Muscle of arm (tissue), 12 donors: ENCODE measurements around the gene STXBP1. TPM values are rescaled to one million over a fixed set of nuclear protein-coding genes. Genes with fewer than 3 reads are reported as not detected.
"Not testable (repeated sequence)": the region's sequence is repeated elsewhere in the genome, so short reads cannot be mapped to it uniquely, and the experiment has no call there.

Experiments
- DNase-seq: peaks from one replicate; pipeline ENCODE4 v3.0.0-alpha.2; 2013
- polyA plus RNA-seq, 12 donors: library from polyadenylated mRNA; unstranded; fragments of 120-200 nt; gene quantifications; one replicate each; pipeline ENCODE4 v1.2.1, GENCODE V29; 2013; ENCODE audit not compliant: insufficient read length in 12 of 12

The STXBP1 gene
- polyA plus RNA-seq, 12 donors, result 11.2 to 27.1 (median 14.7) TPM; not detected in 1

DNA sequence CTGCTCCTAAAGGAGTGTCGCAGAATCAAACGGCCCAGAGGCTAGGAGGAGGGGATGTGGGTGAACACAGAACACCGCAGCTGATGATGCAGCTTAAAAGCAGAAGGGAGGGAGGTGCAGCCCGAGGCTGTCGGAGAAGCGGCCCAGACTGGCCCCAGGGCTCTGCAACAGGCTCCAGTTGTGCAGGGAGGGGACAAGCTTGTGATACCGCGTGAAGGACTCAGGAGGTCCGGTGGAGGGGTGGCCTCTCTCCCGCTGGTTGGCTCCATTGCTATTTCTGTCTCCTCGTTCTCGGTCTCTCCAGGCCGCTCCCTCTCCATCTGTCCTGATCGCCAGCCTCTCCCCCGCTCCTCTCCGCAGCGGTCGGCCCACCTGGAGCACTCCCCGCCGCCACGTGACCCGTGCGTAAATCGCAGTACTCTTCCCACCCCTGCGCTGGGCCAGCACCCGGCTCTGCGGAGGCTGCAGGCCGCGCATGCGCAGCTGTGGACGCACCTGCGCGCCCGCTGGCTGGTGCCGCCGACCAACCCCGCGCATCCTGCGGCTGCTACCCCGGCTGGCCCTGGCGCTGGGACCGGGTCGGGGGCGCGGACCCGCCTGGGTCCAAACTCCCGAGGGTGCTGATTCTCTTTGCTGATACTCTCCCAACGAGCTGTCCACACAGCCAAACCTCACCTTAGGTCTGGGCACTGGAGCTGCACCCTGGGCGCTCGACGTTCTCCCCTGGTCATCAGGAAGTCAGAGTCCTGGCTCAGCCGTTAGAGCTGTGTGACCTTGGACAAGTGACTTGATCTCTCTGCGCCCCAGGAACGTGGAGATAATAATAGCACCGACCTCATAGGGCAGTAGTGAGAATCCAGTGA lies 3.7 kb upstream of the STXBP1 start:
- DNase-seq, result peak; percentile 34

DNA sequence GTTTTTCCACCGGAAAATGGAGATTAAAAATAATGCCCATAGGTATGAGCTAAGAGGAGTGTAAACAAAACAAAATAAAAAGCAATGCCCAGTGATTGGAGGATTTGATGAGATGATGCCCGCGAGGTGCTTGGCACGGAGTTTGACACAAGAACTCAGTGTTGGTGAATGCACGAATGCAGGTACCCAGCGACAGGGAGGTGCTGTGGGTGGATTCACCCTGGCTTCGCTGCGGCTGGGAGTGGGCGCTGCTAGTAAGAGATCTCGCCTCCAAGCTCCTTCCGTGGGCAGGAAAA lies 526 bp upstream of the STXBP1 start:
- DNase-seq, result no peak

DNA sequence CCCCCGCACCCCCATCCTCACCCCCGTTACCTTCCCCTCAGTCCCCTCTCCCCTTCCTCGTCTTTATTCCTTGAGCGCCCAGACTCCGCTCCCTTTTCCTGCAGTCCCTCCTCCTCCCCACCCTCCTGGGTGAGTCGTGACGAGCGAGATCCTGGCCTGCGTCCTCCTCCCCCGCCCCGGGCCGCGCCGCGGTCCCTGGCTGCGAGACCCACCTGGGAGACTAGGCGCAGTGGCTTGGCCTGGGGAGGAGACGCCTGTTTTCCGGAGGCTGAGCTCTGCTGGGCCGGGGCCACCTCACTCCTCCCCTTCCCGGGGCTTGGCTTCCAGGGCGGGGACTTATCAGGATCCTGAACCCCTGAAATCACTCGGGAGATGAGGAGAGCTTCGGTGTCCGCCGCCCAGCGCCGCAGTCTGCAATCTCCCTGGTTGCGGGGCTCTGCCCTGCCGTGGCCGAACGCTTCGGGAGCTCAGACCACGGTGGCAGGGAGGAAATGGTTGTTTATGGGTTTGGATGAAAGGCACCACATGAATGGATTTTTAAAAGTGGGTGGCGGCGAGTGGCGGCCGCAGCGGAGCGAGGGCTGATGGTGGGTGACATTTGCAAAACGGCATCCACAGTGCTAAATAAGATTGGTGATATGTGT lies 984 bp downstream of the STXBP1 start:
- DNase-seq, result peak; percentile 62

DNA sequence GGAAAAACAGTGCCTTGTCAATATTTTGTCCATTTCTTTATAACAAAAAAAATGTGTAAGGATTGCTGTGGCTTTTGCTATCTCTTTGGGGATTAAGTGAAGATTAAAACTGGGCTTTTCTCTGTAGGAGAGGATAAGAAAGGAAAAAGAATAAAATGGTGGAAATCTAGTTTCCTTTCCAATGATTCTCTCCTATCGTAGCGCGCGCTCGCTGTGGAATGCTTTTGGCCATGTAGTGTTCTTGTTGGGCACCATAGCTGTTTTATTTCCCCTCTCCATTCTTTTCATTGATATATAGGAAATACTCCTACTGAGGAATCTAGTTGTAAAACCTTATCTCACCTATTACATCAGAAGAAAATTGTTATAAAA lies 1.5 kb downstream of the STXBP1 start:
- no peak for DNase-seq

DNA sequence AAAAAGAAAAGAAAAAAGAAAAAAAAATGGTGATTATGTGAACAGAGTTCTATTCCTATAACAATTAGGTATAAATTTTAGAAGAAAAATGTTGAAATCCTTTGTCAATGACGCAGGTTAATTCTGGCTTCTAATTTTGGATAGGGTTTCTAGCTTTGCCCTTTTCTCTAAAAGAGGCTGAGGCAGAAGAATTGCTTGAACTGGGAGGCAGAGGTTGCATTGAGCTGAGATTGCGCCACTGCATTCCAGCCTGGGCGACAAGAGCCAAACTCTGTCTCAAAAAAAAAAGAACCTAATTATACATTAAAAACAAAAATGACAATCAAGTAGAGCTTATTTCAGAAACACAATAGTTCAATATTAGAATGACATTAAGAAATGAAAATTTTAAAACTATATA lies 2.9 kb downstream of the STXBP1 start:
- DNase-seq, result no peak

DNA sequence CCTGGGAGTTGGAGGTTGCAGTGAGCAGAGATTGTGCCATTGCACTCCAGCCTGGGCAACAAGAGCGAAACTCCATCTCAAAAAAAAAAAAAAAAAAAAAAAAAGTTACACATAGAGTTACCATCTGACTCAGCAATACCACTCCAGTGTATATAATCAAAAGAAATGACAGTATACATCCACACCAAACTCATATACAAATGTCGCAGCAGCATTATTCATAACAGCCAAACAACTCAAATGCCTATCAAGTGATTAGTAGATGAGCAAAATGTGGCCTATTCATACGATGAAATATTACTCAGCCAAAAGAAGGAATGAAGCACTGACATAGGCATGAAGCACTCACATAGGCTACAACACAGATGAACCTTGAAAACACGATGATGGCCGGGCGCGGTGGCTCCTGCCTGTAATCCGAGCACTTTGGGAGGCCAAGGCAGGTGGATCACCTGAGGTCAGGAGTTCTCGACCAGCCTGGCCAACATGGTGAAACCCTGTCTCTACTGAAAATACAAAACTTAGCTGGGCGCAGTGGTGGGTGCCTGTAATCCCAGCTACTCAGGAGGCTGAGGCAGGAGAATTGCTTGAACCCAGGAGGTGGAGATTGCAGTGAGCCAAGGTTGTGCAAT lies 9.4 kb downstream of the STXBP1 start:
- DNase-seq, result not testable (repeated sequence)

DNA sequence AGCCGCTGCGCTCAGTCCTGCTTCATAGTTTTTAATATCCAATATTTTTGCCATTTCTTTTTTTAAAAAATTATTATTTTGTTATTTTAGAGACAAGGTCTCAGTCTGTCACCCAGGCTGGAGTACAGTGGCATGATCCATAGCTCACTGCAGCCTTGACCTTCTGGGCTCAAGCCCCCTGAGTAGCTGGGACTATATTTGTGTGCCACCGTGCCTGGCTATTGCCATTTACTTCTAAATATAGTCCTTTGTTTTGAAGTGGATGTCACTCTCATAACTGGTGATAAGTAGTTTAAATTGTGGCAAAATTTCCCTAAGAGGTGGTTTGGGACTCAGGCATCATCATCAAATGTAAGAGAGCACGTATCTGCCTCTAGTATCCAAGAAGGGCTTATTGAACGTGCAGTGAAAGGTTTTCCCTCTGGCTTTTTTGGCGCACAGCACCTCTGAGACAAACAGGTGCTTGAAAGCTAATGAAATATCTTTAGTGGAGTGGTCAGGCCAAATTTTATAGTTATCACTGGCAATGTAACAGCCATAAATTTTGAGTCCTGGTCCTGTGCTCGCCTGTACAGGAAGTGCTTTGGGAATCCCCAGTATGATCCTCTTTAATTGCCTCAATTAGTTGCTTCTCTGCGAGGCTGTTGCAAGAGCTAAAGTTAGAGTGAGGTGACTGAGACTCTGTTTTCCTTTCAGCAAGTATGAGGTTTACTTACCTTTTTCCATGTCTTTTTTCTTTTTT lies 14.8 kb downstream of the STXBP1 start:
- no peak for DNase-seq

DNA sequence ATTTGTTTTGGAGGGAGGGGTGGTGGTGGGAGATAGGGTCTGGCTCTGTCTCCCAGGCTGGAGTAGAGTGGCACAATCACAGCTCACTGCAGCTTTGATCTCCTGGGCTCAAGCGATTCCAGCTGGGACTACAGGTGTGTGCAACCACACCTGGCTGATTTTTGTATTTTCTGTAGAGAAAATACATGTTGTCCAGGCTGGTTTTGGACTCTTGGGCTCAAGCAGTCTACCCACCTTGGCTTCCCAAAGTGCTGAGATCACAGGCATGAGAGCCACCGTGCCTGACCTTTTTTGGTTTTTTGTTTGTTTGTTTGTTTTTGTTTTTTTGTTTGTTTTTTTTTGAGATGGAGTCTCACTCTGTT lies 15.4 kb downstream of the STXBP1 start:
- no peak for DNase-seq

DNA sequence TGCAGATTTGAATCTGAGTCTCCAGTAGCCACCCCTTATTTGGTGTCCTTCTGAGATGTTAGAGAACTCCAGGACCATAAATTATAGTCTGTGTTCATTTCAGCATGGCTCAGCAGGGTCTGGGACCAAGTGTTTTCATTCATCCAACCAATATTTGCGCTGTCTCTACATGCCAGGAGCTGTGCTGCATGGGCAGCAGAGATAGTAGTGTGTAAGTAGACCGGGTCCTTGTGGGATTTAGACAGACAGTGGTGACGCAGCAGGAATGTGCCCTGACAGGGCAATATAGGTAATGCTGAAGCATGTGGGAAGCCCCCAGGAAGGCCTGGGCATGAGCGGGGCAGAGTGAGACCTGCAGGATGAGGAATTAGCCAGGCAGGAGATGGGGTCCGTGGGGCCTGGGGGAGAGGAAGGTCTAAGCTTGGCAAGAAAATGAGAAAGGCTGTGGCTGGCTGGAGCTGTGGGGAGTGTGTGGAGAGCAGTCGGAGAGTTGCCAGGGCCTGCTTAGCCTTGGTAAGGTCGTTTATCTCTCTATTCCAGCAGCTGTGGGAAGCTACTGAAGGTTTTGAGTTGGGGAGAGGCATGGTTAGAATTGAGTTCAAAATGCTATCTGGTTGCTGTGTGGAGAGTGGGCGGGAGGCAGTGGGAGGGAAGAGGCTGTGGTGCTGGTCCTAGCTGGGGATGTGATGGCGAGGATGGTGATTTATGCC lies 16.8 kb downstream of the STXBP1 start:
- DNase-seq, result no peak

DNA sequence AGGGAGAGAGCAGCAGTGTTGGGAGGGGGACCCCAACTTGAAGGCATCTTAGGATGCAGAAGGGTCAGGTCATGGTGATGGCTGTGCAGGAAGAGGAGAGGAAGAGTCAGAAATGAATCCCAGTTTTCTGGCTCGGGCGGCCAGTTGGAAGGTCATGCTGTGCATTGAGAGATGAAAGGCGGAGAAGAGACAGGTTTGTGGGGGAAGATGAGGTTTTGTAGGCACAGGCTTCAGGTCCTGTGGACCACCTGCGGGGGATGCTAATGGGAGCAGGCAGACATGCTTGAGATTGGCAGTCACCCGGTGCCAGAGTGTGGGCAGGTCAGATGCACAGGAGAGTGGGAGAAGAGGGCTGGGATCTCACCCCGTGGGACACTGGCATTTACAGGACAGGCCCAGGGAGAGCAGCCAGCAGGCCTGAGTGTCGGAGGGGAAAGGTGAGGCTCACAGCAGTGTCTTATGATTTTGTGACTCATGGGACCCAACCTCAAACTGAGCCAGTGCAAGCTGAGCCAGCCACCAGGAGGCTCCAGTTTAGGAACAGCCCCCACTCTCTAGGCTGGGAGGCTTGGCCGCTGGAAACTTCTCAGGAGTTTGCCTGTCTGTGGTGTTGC lies 17.5 kb downstream of the STXBP1 start:
- DNase-seq, result no peak

DNA sequence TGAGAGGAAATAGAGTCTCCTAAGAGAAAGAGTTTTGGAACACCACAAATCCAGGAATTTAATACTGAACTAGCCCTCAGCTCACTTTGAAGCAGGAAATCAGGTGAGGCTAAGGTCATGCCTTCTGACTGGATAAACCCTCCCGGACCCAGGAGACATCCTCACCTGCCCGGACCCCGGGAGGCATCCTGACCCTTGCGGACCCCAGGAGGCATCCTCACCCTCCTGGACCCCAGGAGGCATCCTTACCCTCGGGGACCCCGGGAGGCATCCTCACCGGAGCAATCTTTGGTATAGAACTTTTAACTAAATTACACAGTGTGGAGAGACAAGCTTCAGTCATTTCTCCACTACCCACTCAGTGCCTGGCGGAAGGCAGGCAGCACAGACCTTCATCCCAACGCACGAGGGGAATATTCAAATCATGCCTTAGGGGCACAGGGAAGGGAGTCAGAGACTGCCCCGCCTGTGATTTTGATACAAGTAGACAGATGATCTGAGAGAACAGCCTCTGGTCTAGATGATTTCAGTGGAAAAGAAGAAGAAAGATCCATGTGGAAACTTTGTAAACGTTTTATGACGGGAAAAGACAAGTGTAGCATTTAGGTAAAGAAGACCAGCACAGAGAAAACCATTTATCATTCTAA lies 21.3 kb downstream of the STXBP1 start:
- no peak for DNase-seq

DNA sequence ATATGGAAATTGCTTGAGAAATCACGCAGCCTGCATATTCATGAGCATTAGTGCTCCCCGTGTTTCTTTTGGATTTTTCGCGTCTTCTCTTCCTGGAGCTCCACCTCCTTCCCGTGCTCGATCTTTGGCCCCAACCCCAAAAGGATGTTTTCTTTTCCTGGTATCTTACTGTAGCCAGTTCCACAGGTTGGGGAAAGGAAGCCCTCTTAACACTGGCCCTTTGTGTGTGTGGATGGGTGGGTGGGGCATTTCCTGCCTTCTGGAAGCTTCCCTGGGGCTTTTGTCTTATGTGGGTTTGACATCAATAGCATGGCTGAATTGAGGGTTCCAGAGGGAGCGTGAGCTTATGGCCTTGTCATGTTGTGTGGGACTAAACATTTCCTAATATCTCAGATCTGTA lies 21.9 kb downstream of the STXBP1 start:
- no peak for DNase-seq

DNA sequence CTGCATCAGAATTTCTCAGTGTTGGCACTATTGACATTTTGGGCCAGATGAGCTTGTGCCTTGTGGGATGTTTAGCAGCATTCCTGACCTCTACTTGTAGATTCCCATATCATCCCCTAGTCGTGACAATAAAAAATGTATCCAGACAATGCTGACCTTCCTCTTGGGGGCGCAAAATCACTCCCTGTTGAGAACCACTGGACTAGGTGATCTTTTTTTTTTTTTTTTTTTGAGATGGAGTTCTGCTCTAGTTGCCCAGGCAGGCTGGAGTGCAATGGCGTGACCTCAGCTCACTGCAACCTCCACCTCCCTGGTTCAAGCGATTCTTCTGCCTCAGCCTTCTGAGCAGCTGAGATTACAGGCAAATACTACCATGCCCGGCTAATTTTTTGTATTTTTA lies 22.6 kb downstream of the STXBP1 start:
- DNase-seq, result no peak

DNA sequence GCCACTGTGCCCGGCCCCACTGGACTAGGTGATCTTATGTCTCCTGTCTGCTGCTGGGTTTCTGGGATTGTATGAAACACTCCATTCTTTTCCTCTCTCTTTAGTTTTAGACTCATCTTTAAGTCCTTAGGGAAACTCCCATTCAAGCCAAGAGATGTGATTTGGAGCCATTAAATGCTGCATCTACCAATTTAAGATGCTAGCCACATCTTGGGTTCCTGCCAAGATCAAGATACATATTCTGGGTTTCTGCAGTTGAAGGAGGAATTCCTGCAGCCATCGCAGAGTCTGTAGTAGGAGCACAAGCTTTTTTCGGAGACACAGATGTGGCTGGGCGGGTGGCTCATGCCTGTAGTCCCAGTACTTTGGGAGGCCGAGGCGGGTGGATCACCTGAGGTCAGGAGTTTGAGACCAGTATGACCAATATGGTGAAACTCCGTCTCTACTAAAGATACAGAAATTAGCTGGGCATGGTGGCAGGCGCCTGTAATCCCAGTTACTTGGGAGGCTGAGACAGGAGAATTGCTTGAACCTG lies 23.2 kb downstream of the STXBP1 start:
- no peak for DNase-seq

DNA sequence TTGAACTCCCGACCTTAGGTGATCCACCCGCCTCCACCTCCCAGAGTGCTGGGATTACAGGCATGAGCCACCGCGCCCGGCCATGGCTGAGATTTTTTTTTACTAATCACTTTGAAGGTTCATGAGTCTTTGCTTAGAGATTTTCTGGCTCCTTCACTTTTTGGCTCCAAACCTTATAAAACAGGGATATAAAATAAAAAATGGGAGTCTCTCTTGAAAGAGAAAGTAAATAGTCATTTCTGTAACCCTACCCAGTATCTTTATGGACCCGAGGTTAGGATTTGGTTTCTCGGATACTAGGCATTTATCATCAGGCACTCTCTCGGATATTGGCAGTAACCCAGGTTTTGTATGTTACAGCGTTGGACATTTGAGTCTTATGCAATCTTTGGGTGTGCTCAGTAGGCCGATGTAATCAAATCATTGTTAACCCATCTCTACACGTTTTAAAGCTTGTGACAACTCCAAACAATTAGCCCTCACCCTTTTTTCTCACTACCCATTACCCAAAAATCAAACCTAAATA lies 25.3 kb downstream of the STXBP1 start:
- no peak for DNase-seq

DNA sequence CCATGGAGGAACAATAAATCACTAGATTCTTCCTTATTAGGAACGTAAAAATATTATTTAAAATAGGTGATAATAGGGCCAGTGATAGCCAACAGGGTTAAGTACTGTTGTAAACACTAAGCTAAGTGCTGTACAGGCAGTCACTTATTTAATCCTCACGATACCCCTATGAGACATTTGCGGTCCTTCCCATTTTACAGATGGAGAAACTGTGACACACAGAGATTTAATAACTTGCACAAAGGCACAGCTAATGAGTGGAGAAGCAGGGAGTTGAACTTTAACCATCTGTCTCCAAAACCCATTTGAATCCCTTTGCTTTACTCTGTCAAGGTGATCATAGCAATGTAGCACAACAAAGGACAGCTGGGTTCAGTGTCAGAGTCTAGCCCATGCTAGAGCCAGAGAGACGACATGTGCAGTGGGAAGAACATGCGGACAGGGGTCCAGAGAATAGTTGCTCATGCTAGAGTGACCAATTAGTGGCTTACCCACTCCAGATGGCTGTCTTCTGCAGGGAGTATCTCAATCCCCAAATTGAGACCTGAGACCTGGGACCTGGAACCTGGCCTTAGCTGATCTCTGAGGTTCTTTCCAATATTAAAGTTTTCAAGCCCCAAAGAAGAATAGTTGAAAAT lies 28.9 kb downstream of the STXBP1 start:
- DNase-seq, result no peak

DNA sequence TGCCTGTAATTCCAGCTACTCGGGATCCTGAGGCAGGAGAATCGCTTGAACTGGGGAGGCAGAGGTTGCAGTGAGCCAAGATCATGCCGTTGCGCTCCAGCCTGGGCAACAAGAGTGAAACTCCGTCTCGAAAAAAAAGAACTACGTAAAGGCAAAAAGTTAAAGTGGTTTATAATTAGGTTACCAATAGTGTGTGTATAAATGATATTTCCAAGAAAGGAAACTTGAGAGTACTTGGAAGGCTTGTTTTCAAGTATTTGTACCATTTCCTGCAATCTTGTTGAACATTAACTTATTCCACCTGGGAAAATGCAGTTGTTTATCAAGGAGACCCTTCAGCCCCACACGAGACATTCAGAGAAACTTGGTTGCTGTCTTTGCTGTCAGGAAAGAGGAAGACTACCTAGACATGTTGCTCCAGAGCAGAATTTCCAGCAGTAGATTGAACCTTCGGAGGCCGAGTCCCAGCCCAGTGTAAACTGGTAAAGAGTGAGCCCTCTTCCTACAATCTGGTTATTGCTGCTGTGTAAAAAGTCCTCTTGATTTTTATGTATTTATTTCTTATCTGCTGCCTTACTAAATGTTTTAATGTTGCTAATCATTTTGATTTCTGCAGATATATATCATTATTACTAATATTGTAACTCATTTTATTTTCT lies 30.1 kb downstream of the STXBP1 start:
- no peak for DNase-seq

DNA sequence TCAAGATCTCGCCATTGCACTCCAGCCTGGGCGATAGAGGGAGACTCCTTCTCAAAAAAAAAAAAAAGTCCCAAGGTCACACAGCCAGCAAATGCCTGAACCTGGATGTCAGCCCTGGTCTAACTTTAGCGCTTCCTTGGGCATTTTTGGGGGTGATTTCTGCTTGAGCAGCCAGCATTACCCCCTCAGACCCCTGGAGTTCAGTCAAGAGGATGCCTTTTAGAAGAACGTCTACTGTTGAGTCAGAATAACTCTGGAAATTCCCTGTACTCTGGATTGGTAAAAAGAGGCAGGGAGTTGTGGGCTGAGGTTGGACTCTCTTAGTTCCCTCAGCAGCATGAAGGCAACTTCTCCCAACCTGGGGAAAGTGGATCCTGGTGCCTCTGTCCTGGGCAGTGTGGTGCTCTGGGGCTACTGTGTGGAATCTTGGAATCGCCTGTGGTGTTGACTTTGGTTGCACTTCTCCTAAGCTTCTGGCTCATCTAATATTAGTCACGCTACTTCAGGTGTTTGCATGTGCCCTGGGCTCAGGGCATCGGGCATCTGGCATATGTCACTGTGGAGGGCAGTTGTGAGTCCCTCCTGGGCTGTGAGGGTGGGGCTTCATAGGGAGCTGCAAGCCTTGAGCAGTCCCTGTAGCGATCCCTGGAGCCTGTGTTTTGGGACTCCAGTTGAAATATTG lies 32.2 kb downstream of the STXBP1 start:
- no peak for DNase-seq

DNA sequence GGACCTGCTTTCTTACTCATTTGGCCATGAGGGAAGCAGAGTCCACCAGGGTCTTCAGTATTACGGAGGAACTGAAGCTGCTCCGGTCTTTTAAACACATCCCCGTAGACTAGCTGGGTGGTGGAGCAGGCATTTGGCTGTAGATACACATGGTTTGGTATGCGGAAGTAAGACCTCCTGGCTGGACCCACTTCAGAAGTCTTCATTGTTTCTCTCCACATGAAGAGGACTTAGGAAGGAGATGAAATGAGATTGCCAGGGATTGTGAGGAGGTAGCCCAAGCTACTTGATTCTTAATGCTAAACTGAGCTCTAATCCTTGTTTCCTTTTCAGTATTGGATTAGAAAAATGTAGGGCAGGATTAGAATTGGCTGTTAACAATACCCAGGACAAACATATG lies 32.9 kb downstream of the STXBP1 start:
- no peak for DNase-seq
